WTC11 (cell line): ENCODE data around the gene BORCS6. TPM values are rescaled to one million over a fixed set of nuclear protein-coding genes. Genes with fewer than 3 reads are reported as not detected.
A peak's percentile ranks its signal among the peaks of the same experiment; 100 is the strongest.

Source experiments
- ATAC-seq: fragments of 200-7000 bp; cut with Tn5 transposase; 2 replicates; pipeline ENCODE4 v1.10.0; 2021; ENCODE audit warnings: mild to moderate bottlenecking, moderate library complexity
- CTCF ChIA-PET: fragments of 300-600 bp; sonication (Branson Sonifier 250); formaldehyde crosslinking; loops from one replicate; lab custom pipeline; 2021; ENCODE audit warnings: antibody characterized with exemption; lab: Charles Lee
- POLR2A ChIA-PET: fragments of 350-600 bp; sonication (Branson Sonifier 250); formaldehyde crosslinking; loops from one replicate; lab custom pipeline; 2021; ENCODE audit warnings: antibody characterized with exemption; lab: Charles Lee
- DNase-seq: peaks from one replicate; pipeline ENCODE4 v3.0.0; 2021; ENCODE audit warnings: low spot score
- H3K27ac Mint-ChIP-seq: 2 replicates; pipeline ENCODE4 v1.8.0; 2021; ENCODE audit warnings: mixed read lengths
- H3K27me3 Mint-ChIP-seq: 2 replicates; pipeline ENCODE4 v1.8.0; 2021; ENCODE audit warnings: low read depth, mild to moderate bottlenecking, moderate library complexity, mixed read lengths
- H3K36me3 Mint-ChIP-seq: 2 replicates; pipeline ENCODE4 v1.8.0; 2021; ENCODE audit warnings: mixed read lengths
- H3K4me1 Mint-ChIP-seq: 2 replicates; pipeline ENCODE4 v1.8.0; 2022; ENCODE audit warnings: mixed read lengths
- H3K4me3 Mint-ChIP-seq: 2 replicates; pipeline ENCODE4 v1.8.0; 2021; ENCODE audit warnings: mild to moderate bottlenecking, moderate library complexity, mixed read lengths
- H3K9me3 Mint-ChIP-seq: 2 replicates; pipeline ENCODE4 v1.8.0; 2021; ENCODE audit warnings: mixed read lengths
- ATF1 ChIP-seq: sonication (generic); formaldehyde crosslinking; IDR thresholded peaks from 2 replicates; pipeline ENCODE4 v1.8.1; 2023; ENCODE audit warnings: mild to moderate bottlenecking, moderate library complexity, missing genetic modification reagents
- CREB1 ChIP-seq: sonication (generic); formaldehyde crosslinking; IDR thresholded peaks from 2 replicates; pipeline ENCODE4 v1.8.0; 2023; ENCODE audit warnings: mild to moderate bottlenecking, missing genetic modification reagents
- ESRRA ChIP-seq: sonication (generic); formaldehyde crosslinking; IDR thresholded peaks from 2 replicates; pipeline ENCODE4 v1.8.1; 2022; ENCODE audit warnings: mild to moderate bottlenecking, missing genetic modification reagents, borderline replicate concordance
- FOXJ3 ChIP-seq: sonication (generic); formaldehyde crosslinking; IDR thresholded peaks from 2 replicates; pipeline ENCODE4 v1.9.0; 2021; ENCODE audit warnings: missing genetic modification reagents, mild to moderate bottlenecking, borderline replicate concordance
- GABPB1 ChIP-seq: sonication (generic); formaldehyde crosslinking; IDR thresholded peaks from 2 replicates; pipeline ENCODE4 v1.8.1; 2023; ENCODE audit warnings: mild to moderate bottlenecking, missing genetic modification reagents
- HMGA2 ChIP-seq: fragments of 250-450 bp; sonication (Bioruptor Pico); IDR thresholded peaks from 2 replicates; pipeline ENCODE4 v1.4.0; 2021; ENCODE audit warnings: mild to moderate bottlenecking, moderate library complexity
- IRF2 ChIP-seq: sonication (generic); formaldehyde crosslinking; IDR thresholded peaks from 2 replicates; pipeline ENCODE4 v1.8.0; 2022; ENCODE audit warnings: low read depth, missing genetic modification reagents, borderline replicate concordance
- JUN ChIP-seq: sonication (generic); formaldehyde crosslinking; IDR thresholded peaks from 2 replicates; pipeline ENCODE4 v1.8.0; 2023; ENCODE audit warnings: mild to moderate bottlenecking, missing genetic modification reagents
- MYBL2 ChIP-seq: sonication (generic); formaldehyde crosslinking; IDR thresholded peaks from 2 replicates; pipeline ENCODE4 v1.8.1; 2023; ENCODE audit warnings: mild to moderate bottlenecking, moderate library complexity, missing genetic modification reagents
- NFE2L1 ChIP-seq: sonication (generic); formaldehyde crosslinking; IDR thresholded peaks from 2 replicates; pipeline ENCODE4 v1.8.1; 2023; ENCODE audit warnings: missing genetic modification reagents
- NR2C2 ChIP-seq: sonication (generic); formaldehyde crosslinking; IDR thresholded peaks from 2 replicates; pipeline ENCODE4 v1.8.0; 2022; ENCODE audit warnings: mild to moderate bottlenecking, missing genetic modification reagents
- RELA ChIP-seq: sonication (generic); formaldehyde crosslinking; IDR thresholded peaks from 2 replicates; pipeline ENCODE4 v1.8.1; 2022; ENCODE audit warnings: missing genetic modification reagents, mild to moderate bottlenecking, borderline replicate concordance
- SMAD4 ChIP-seq: sonication (generic); formaldehyde crosslinking; IDR thresholded peaks from 2 replicates; pipeline ENCODE4 v1.8.0; 2022; ENCODE audit warnings: mild to moderate bottlenecking, missing genetic modification reagents
- SOX15 ChIP-seq: fragments of 250-450 bp; sonication (Bioruptor Pico); IDR thresholded peaks from 2 replicates; pipeline ENCODE4 v1.9.0; 2021; ENCODE audit warnings: mild to moderate bottlenecking
- SP1 ChIP-seq: sonication (generic); formaldehyde crosslinking; conservative IDR thresholded peaks from 2 replicates; pipeline ENCODE4 v1.8.1; 2022; ENCODE audit warnings: missing genetic modification reagents
- TEAD1 ChIP-seq: sonication (generic); formaldehyde crosslinking; IDR thresholded peaks from 2 replicates; pipeline ENCODE4 v1.8.0; 2022; ENCODE audit warnings: mild to moderate bottlenecking, missing genetic modification reagents
- ZNF138 ChIP-seq: sonication (generic); formaldehyde crosslinking; conservative IDR thresholded peaks from 2 replicates; pipeline ENCODE4 v1.8.1; 2022; ENCODE audit warnings: mild to moderate bottlenecking, moderate library complexity, missing genetic modification reagents
- ZNF219 ChIP-seq: sonication (generic); formaldehyde crosslinking; IDR thresholded peaks from 2 replicates; pipeline ENCODE4 v1.8.0; 2023; ENCODE audit warnings: missing genetic modification reagents, mild to moderate bottlenecking, borderline replicate concordance
- ZNF232 ChIP-seq: sonication (generic); formaldehyde crosslinking; IDR thresholded peaks from 2 replicates; pipeline ENCODE4 v1.8.0; 2022; ENCODE audit warnings: mild to moderate bottlenecking, missing genetic modification reagents
- ZNF317 ChIP-seq: sonication (generic); formaldehyde crosslinking; IDR thresholded peaks from 2 replicates; pipeline ENCODE4 v1.8.1; 2023; ENCODE audit warnings: low read depth, mild to moderate bottlenecking, moderate library complexity, missing genetic modification reagents, borderline replicate concordance
- total RNA-seq: library from RNA; stranded (reverse); gene quantifications from 3 replicates; pipeline ENCODE4 v1.2.3, GENCODE V29; 2021
- TF ChIP-seq, protein P1 (sequence below): fragments of 250-450 bp; sonication (Bioruptor Pico); IDR thresholded peaks from 2 replicates; pipeline ENCODE4 v1.8.0; 2021; ENCODE audit warnings: mild to moderate bottlenecking
- TF ChIP-seq, protein P2 (sequence below): sonication (generic); formaldehyde crosslinking; IDR thresholded peaks from 2 replicates; pipeline ENCODE4 v1.8.0; 2022; ENCODE audit warnings: mild to moderate bottlenecking, missing genetic modification reagents
- TF ChIP-seq, protein P3 (sequence below): fragments of 200-600 bp; IDR thresholded peaks from 2 replicates; pipeline ENCODE4 v1.8.0; 2022; ENCODE audit warnings: antibody characterized with exemption
- TF ChIP-seq, protein P4 (sequence below): sonication (generic); formaldehyde crosslinking; IDR thresholded peaks from 2 replicates; pipeline ENCODE4 v1.8.1; 2022; ENCODE audit warnings: low read depth, mild to moderate bottlenecking, moderate library complexity, missing genetic modification reagents, borderline replicate concordance
- TF ChIP-seq, protein P5 (sequence below): sonication (generic); formaldehyde crosslinking; conservative IDR thresholded peaks from 2 replicates; pipeline ENCODE4 v1.8.1; 2022; ENCODE audit warnings: mild to moderate bottlenecking, missing genetic modification reagents
- TF ChIP-seq, protein P6 (sequence below): sonication (generic); formaldehyde crosslinking; IDR thresholded peaks from 2 replicates; pipeline ENCODE4 v1.8.0; 2023; ENCODE audit warnings: mild to moderate bottlenecking, missing genetic modification reagents
- TF ChIP-seq, protein P7 (sequence below): sonication (generic); formaldehyde crosslinking; IDR thresholded peaks from 2 replicates; pipeline ENCODE4 v1.8.0; 2022; ENCODE audit warnings: mild to moderate bottlenecking, missing genetic modification reagents
- TF ChIP-seq, protein P8 (sequence below): fragments of 250-450 bp; sonication (Bioruptor Pico); IDR thresholded peaks from 2 replicates; pipeline ENCODE4 v1.9.0; 2021; ENCODE audit warnings: moderate library complexity, mild to moderate bottlenecking, inconsistent platforms, borderline replicate concordance

Gene BORCS6
- total RNA-seq, 1 experiment from 2014 or later: 5.6 TPM

DNA sequence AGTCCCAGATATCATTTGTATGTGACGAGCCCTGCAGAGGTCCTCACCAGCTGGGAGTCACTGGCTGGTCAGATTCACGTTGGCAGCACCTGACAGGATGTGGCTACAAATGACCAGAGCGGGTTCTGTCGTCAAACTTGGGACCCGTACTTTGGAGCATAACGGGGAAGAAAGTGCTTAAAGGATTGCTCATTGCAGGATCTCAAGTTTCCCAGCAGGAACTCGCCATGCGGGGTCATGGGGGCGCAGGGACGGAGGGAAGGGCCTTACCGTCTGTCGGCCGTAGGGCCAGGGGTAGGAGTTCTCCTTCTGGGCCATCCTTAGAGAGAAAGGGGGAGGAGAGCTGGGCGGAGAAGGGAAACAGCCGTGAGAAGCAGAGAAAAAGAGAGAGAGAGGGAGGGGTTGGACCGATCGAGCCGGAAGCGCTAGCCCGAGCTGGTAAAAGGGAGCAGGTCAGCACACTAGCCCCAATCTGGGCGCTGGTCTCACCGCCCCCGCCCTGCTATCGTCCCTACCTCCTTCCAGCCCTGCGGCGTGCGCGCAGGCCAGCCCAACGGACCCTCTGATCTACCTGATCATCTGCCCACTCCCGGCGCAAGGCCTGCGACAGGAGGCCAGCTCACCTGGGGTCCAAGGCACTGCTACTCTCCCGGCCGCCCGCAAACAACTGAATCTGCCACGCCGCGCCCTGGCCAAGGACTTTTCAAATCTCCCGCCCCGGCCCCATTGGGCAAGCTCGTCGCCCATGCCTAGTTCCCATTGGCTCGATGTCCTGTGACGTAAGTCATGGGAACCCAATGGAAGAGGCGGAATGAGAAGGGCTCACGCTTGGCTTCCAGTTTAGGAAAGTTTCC, 20.2 kb upstream of the BORCS6 start, which contains the start of gene AURKB (continued):
- TF ChIP-seq, protein P1, sequence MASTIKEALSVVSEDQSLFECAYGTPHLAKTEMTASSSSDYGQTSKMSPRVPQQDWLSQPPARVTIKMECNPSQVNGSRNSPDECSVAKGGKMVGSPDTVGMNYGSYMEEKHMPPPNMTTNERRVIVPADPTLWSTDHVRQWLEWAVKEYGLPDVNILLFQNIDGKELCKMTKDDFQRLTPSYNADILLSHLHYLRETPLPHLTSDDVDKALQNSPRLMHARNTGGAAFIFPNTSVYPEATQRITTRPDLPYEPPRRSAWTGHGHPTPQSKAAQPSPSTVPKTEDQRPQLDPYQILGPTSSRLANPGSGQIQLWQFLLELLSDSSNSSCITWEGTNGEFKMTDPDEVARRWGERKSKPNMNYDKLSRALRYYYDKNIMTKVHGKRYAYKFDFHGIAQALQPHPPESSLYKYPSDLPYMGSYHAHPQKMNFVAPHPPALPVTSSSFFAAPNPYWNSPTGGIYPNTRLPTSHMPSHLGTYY (CRISPR knock-in tag): no peak
- 0 out of 2 replicates have a peak, but pooled peaks have one; percentile 22 for TF ChIP-seq ZNF219
- TF ChIP-seq ZNF138 (CRISPR knock-in tag): 0 out of 2 replicates have a peak, but pooled peaks have one; percentile 75
- peak; percentile 85 for TF ChIP-seq TEAD1
- peak; percentile 84; the same call in 1 of the 2 replicates for TF ChIP-seq RELA (CRISPR knock-in tag)
- no peak for TF ChIP-seq SOX15
- TF ChIP-seq JUN: peak; percentile 84; the same call in 1 of the 2 replicates
- TF ChIP-seq SMAD4 (CRISPR knock-in tag): peak; percentile 39; the same call in 1 of the 2 replicates
- TF ChIP-seq, protein P2, sequence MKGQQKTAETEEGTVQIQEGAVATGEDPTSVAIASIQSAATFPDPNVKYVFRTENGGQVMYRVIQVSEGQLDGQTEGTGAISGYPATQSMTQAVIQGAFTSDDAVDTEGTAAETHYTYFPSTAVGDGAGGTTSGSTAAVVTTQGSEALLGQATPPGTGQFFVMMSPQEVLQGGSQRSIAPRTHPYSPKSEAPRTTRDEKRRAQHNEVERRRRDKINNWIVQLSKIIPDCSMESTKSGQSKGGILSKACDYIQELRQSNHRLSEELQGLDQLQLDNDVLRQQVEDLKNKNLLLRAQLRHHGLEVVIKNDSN (CRISPR knock-in tag): 0 out of 2 replicates have a peak, but pooled peaks have one; percentile 68
- TF ChIP-seq IRF2 (CRISPR knock-in tag): no peak
- TF ChIP-seq CREB1 (CRISPR knock-in tag): peak; percentile 83
- peak; percentile 33; the same call in 1 of the 2 replicates for TF ChIP-seq ZNF317 (CRISPR knock-in tag)
- TF ChIP-seq NFE2L1 (CRISPR knock-in tag): peak; percentile 97
- TF ChIP-seq, protein P3, sequence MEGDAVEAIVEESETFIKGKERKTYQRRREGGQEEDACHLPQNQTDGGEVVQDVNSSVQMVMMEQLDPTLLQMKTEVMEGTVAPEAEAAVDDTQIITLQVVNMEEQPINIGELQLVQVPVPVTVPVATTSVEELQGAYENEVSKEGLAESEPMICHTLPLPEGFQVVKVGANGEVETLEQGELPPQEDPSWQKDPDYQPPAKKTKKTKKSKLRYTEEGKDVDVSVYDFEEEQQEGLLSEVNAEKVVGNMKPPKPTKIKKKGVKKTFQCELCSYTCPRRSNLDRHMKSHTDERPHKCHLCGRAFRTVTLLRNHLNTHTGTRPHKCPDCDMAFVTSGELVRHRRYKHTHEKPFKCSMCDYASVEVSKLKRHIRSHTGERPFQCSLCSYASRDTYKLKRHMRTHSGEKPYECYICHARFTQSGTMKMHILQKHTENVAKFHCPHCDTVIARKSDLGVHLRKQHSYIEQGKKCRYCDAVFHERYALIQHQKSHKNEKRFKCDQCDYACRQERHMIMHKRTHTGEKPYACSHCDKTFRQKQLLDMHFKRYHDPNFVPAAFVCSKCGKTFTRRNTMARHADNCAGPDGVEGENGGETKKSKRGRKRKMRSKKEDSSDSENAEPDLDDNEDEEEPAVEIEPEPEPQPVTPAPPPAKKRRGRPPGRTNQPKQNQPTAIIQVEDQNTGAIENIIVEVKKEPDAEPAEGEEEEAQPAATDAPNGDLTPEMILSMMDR: no peak
- TF ChIP-seq GABPB1 (CRISPR knock-in tag): peak; percentile 78; the same call in 1 of the 2 replicates
- TF ChIP-seq, protein P4, sequence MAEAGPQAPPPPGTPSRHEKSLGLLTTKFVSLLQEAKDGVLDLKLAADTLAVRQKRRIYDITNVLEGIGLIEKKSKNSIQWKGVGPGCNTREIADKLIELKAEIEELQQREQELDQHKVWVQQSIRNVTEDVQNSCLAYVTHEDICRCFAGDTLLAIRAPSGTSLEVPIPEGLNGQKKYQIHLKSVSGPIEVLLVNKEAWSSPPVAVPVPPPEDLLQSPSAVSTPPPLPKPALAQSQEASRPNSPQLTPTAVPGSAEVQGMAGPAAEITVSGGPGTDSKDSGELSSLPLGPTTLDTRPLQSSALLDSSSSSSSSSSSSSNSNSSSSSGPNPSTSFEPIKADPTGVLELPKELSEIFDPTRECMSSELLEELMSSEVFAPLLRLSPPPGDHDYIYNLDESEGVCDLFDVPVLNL (CRISPR knock-in tag): peak; percentile 100
- TF ChIP-seq, protein P5, sequence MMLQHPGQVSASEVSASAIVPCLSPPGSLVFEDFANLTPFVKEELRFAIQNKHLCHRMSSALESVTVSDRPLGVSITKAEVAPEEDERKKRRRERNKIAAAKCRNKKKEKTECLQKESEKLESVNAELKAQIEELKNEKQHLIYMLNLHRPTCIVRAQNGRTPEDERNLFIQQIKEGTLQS (CRISPR knock-in tag): no peak
- no peak for TF ChIP-seq FOXJ3 (CRISPR knock-in tag)
- TF ChIP-seq, all 79 proteins: peak for 38

DNA sequence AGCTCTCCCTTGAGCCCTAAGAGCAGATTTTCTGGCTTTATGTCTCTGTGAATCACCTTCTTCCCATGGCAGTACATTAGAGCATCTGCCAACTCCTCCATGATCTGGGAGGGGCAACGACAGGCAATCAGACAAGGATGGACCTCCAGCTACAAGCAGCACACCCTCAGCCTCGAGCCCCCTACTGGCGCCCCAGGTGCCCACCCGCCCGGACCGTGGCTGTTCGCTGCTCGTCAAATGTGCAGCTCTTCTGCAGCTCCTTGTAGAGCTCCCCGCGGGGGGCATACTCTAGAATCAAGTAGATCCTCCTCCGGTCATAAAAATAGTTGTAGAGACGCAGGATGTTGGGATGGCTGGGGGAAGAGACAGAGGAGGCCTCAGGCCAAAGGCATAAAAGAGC, 16.6 kb upstream of the BORCS6 start:
- DNase-seq: no peak
- Mint-ChIP-seq H3K4me3 (no peak overlapping the region), H3K4me1 (peaks cover 16% of the 10 kb centered on the region), H3K27me3 (no peaks in the 10 kb centered on the region), H3K27ac (no peak overlapping the region), H3K36me3 (peaks cover 49% of the 10 kb centered on the region), H3K9me3 (no peaks in the 10 kb centered on the region)
- CTCF ChIA-PET: no interaction called here
- POLR2A ChIA-PET: no interaction called here
- ATAC-seq: no peak
- TF ChIP-seq, protein P6, sequence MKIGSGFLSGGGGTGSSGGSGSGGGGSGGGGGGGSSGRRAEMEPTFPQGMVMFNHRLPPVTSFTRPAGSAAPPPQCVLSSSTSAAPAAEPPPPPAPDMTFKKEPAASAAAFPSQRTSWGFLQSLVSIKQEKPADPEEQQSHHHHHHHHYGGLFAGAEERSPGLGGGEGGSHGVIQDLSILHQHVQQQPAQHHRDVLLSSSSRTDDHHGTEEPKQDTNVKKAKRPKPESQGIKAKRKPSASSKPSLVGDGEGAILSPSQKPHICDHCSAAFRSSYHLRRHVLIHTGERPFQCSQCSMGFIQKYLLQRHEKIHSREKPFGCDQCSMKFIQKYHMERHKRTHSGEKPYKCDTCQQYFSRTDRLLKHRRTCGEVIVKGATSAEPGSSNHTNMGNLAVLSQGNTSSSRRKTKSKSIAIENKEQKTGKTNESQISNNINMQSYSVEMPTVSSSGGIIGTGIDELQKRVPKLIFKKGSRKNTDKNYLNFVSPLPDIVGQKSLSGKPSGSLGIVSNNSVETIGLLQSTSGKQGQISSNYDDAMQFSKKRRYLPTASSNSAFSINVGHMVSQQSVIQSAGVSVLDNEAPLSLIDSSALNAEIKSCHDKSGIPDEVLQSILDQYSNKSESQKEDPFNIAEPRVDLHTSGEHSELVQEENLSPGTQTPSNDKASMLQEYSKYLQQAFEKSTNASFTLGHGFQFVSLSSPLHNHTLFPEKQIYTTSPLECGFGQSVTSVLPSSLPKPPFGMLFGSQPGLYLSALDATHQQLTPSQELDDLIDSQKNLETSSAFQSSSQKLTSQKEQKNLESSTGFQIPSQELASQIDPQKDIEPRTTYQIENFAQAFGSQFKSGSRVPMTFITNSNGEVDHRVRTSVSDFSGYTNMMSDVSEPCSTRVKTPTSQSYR (CRISPR knock-in tag): no peak
- TF ChIP-seq SP1: no peak
- TF ChIP-seq ATF1: no peak
- no peak for TF ChIP-seq HMGA2
- TF ChIP-seq, protein P7, sequence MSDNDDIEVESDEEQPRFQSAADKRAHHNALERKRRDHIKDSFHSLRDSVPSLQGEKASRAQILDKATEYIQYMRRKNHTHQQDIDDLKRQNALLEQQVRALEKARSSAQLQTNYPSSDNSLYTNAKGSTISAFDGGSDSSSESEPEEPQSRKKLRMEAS (CRISPR knock-in tag): no peak
- no peak for TF ChIP-seq NR2C2 (CRISPR knock-in tag)
- no peak for TF ChIP-seq SOX15
- TF ChIP-seq, protein P8, sequence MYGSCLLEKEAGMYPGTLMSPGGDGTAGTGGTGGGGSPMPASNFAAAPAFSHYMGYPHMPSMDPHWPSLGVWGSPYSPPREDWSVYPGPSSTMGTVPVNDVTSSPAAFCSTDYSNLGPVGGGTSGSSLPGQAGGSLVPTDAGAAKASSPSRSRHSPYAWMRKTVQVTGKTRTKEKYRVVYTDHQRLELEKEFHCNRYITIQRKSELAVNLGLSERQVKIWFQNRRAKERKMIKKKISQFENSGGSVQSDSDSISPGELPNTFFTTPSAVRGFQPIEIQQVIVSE: no peak
- TF ChIP-seq ZNF317 (CRISPR knock-in tag): no peak
- TF ChIP-seq FOXJ3 (CRISPR knock-in tag): no peak
- no peak for TF ChIP-seq ZNF232 (CRISPR knock-in tag)
- no peak for TF ChIP-seq ESRRA (CRISPR knock-in tag)
- no peak for TF ChIP-seq MYBL2
